Stimulated activated CD4-positive, alpha-beta T cell treated with anti-CD3 and anti-CD28 coated beads, Interleukin-4, amount 100 ng/mL, for 1 hour (primary cell): Measurements from ENCODE around the gene THSD1.
A peak's percentile ranks its signal among the peaks of the same experiment; 100 is the strongest.

Experiments
- DNase-seq: peaks from one replicate; pipeline ENCODE4 v3.0.0-alpha.2; 2020

THSD1 gene, protein sequence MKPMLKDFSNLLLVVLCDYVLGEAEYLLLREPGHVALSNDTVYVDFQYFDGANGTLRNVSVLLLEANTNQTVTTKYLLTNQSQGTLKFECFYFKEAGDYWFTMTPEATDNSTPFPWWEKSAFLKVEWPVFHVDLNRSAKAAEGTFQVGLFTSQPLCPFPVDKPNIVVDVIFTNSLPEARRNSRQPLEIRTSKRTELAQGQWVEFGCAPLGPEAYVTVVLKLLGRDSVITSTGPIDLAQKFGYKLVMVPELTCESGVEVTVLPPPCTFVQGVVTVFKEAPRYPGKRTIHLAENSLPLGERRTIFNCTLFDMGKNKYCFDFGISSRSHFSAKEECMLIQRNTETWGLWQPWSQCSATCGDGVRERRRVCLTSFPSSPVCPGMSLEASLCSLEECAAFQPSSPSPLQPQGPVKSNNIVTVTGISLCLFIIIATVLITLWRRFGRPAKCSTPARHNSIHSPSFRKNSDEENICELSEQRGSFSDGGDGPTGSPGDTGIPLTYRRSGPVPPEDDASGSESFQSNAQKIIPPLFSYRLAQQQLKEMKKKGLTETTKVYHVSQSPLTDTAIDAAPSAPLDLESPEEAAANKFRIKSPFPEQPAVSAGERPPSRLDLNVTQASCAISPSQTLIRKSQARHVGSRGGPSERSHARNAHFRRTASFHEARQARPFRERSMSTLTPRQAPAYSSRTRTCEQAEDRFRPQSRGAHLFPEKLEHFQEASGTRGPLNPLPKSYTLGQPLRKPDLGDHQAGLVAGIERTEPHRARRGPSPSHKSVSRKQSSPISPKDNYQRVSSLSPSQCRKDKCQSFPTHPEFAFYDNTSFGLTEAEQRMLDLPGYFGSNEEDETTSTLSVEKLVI

DNA sequence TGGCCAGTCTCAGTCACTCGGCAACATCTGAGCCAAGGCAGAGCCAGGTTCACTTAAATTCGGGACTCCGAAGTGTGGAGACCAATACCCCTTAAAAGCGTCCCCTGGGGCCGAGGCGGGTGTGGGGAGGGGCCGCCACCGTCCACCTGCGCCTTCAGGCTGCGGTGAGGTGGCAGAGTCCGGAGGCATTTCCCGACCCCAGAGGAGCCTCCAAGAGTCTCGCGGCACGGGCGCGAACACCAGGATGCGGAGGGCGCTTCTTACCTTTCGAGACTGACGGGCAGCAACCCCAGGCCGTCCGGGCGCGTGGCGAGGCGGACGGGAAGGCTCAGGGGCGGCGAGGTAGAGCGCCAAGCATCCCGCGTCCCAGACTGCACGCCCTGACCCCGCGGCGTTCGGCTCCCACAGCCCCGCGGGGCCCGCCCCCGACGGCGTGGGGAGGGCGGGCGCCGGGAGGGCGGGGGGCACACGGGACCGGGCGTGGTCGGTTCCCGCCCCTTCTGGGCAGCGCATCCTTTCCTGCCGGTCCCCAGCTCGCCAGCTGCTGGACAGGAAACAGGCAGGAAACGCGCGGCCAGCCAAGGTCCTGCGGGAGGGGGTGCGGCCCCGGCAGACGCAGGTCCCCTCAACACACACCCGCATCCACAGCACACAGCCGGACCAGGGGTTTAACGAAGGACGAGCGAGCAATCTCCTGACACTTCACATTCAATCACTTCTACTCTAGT, at the start of gene THSD1:
Gene THSD1 (minus strand): TSS at position 406 of the 728 bp plus-strand sequence. CDS start 3,572 bp downstream, outside the sequence.
- DNase-seq = peak; percentile 9

DNA sequence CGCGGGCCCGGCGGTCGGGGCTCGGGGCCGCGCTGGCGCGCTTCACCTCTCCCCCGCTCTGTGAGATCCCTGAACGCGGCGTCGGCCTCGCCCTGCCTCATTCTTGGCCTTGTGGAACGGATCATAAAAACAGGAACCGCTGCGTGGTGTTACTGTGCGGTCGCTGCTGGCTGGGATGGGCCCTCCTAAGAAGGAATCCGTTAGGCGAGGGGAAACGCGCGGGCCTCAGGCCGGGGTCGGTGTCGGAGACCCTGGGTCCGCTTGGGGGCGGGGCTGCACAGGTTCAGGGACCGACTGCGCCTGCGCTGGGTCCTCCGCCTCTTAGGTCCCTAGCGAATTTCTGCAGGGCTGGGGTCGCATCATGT, 49.7 kb upstream of the THSD1 start:
- peak; percentile 85 for DNase-seq

DNA sequence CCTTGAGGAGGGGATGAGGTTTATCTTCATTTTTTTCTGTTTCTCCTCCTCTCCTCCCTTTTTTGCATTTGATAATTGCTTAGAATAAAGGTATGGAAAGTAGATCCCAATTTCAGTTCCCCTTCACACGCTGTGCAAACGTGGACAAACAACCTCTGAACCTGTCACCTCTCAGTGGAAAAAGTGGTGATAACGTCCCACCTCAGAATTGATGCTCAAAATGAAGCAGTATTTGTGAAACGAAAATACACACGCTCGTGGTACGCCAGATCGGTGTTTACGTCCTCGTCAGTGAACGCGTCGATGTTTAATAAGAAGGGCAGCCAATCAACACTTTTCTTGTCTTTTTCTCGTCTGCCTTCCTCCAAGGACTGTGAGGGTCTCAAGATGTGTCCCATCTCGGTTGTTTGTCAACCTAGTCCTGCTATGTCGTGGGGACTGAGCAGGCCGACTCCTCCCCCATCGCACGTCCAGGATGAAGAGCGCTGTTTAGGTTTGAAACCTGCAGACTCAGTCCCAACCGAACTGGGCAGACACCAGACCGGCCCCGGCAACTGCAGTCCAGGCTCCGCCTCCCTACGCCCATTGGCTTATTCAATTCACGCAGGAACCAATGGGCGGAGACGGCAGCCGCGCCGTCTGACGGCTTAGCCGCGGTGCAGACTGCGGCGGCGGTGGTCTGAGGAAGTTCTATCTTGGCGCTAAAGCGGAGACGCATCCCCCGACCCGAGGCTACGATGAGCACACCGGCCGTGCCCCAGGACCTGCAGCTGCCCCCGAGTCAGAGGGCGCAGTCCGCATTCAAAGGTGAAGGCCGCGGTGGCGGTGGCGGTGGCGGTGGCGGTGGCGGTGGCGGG, 49.1 kb upstream of the THSD1 start, which contains the start of gene CKAP2:
Gene CKAP2 (plus strand): TSS at position 659 of the 857 bp plus-strand sequence. CDS start 79 bp downstream, at position 738.
- peak; percentile 93 for DNase-seq

DNA sequence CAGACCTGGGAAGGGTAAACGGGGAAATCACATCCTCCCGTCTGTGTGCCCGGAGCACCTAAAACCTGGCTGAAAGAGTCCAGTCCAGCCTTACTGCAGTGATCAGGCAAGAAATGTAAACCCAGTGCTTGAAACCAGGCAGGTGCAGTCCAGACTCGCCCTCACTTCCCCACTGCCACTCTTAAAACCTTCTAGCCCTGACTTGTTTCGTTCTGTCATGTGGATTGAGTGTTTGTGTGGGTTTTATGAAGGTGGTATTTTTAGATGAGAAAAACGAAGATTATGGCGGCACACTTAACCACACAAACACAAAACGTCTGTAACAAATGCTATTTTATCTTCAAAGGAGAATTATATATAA, 48.5 kb upstream of the THSD1 start:
- DNase-seq = no peak

DNA sequence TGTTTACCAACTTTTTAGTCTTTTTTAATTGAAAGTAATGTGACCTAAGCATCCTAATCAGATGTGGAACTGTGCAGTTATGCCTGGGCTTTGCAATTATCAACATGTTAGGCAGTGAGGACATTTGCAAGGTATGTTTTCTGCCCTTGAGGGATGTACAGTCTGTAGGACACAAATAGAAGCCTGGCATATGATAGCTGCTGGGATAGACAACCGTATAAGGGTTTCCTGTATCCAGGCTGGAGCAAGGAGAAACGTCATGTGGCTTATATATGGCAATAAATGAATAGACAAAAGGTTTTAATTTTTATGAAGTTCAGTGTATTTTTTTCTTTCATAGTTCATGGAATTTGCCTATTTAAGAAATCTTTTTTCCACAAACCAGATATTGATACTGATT, 46.5 kb upstream of the THSD1 start:
- no peak for DNase-seq

DNA sequence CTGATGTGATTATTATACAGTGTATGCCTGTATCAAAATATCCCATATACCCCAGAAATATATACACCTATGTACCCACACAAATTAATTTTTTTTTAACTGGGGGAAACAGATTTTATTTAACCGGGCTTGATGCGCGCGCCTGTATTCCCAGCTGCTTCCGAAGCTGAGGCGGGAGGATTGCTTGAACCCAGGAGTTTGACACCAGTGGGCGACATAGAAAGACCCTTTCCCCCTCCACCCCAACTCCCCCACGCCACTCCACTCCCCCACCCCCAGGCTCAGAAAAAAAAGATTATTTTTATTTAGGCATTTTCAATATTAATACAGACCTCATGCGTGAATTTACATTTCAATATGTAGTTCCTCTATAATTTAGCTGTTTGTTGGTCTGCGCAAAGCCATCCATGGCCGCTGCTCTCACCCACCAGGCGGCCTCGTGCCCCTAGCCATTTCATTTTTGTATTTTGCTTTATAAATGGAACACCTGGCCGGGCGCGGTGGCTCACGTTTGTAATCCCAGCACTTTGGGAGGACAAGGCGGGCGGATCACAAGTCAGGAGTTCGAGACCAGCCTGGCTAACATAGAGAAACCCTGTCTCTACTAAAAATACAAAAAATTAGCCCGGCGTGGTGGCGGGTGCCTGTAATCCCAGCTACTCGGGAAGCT, 45.3 kb upstream of the THSD1 start:
- DNase-seq = no peak

DNA sequence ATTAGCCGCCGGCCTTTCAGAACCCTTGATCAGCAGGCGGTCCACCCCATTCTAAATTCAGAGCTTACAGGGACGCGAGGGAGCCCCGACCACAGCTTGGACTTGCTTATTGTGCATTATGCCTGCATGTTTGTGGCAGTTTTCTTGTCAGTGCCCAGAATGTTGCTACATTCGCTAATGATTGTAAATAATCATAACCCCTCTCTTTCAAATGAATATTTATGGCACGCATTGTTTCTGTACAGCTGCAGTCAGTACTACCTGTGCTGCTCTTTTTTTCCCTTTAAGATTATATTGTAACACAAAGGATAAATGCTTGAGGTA, 44.8 kb upstream of the THSD1 start:
- no peak for DNase-seq

DNA sequence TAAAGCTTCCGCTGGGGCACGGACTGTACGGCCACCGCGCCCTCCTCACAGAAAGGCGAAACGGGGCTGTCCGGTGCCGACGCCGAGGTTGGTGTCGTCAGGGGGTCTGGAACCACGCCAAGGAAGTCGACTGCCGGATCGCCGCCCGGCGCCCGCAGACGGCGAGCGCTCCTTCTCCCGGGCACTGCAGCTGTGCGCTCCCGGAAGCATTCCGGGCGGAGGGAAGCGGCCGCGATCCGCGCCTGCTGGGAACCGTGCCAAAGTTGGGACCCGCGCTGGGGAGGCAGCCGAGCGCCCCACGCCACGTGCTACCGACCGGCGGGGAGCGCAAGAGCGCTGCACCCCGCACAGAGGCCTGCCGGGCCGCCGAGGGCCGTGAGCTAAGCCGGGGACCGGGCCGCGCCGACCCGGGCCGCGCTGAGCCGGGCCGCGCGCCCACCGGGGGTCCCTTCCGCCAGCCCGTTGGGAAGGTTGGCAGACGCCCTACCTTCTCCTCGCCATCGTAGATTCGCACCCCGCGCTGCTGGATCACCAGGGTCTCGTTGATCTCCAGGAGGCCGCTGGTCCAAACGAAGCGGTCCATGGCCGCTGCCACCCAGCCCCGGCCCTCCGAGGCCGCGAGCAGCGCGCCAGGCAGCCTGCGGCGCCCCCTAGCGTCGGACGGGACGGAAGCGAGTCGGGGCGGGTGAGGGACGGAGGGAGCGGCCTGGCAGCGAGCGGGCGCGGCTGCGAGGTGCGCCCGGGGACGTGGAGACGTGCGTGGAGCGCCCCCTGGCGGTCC, 44.2 kb upstream of the THSD1 start, which contains the start of gene VPS36:
Gene VPS36 (minus strand): TSS at position 623 of the 781 bp plus-strand sequence. CDS start 40 bp downstream, at position 583.
- DNase-seq = peak; percentile 97

DNA sequence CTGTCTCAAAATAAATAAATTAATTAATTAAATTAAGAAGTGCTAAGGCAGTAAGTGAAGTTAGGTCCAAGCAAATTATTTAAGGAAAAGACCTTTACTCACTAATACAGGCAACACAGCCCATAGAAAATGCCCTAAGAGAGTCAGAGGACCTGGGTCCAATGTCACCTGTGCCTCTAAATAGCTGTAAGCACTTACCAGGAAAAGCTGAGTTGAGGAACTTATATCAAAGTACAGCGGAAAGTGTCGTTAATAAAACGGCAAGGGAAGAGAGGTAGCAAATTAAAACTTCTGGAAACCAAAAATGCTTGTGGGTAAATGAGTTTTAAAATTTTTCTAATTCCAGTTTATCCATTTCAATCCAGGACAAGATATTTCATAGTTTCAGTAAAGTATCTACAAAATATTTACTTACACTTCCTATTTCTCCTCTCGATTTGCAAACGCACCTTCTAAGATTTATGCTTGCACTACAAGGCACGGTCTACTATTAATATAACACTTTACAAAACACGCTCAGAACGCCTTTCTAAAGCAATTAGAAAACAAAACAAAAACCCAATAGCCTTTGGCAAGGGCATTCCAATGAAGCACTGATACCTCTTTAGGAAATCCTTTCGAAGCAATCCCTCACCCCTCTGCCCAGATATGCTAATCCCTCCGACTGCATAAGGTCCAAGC, 43.5 kb upstream of the THSD1 start:
- no peak for DNase-seq

DNA sequence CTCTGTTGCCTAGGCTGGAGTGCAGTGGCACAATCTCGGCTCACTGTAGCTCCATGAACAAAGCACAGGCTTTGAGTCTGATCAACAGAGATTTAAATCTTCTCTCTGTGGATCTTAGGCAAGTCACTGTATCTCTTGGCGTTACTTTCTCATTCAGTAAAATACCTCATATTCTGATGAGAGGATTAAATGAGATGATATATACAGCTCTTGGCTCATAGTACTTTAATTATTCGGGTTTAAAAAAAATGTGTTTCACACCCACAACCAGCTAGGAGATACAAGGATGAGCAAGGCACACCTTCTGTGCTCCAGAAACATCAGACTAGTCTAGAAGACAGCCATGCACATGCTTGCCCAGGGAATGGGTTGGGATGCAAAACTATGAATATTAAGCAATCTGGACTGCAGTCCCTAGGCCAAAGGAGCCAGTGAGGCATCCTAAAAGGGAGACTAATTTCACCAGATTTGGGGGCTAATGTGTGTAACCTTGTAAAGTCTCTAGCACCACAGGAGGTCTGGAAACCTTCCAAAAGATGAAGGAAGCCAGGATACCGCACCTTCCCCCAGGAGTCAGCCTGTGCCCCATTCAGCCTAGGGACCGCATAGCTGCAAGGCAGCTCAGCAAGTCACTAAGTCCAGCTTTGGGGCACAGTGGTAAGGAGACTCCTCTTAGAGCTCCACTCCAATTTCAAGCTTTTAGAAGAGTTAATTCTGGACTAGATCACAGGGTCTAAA, 42.0 kb upstream of the THSD1 start:
- no peak for DNase-seq

DNA sequence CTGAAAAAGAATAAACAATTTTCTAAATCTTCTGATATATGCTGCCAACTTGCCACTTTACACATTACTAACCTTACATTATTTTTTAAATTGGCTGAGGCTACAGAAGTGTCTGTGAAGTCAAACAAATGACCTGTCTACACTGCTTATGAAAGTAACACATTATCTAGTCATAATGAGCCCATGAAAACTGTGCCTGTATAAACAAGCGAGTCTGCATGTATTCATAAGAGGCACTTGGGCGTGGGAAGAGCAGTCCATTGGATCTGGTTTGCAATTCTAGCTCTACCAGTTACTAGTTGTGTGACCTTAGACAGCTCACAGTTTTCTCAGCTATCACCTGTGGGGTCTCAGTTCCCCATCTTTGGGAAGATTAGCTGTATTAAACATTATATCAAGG, 41.4 kb upstream of the THSD1 start:
- no peak for DNase-seq

DNA sequence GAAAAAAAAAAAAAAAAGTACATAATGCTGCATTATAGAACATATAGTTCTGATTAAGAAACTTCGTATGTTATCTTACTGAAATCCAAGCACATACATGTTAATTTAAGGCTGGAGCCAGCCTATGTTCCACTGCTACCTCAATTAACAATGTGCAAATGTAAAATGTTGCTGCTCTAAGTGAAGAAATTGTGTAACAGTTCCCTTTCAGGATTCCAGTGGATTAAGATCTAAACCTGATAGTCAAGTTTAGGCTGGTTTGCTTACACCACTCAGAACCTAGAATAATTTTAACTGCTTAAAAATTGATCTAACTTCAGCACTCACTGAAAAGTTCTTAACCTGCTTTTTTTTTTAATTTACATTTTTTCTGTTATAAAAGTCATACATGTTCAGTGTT, 40.3 kb upstream of the THSD1 start:
- DNase-seq = no peak

DNA sequence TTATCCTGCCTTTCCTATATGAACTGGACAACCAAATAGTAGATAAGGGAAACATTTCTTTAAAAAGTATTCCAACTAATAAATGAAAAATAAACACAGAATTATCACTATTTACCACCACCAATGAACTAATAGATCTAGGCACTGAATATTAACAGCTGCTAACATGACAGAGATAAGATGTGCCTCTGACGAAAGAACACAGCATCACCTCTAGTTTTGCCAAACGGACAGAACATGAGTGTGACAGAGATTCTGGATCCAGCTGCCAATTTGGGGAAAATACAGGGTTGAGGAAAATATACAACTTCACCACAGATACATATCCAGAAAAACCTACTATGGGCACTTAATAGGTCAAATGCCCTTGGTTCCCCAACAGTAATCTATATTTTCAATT, 26.5 kb upstream of the THSD1 start:
- DNase-seq = no peak

DNA sequence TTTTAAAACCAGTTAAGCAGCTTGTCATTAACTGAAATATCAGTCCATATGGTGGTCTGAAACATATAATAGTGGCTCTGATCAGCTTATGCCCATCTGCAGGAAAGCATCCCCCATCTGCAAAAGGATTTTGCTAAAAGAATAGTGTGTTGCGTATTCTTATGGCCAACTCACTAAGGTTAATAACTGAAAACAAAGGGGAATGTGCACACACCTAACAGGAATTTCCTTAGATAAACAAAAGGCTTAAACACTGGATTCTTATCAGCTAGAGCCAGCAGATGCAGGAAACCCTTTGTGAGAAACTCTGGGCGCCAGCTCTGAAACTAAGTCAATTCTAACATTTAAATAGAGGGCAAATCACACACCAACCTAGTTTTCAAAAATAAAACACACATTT, 22.3 kb upstream of the THSD1 start:
- no peak for DNase-seq

DNA sequence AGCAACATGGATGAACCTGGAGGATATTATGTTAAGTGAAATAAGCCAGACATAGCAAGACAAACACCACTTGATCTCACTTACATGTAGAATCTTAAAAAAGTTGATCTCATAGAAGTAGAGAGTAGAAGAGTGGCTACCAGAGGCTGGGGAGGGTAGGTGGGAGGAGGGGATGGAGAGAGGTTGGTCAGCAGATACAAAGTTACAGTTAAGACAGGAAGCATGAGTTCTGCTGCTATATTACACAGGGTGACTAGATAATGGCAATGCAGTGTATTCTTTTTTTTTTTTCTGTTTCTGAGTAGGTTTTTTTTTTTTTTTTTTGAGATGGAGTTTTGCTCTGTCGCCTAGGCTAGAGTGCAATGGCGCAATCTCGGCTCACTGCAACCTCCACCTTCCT, 15.2 kb upstream of the THSD1 start:
- DNase-seq = no peak

DNA sequence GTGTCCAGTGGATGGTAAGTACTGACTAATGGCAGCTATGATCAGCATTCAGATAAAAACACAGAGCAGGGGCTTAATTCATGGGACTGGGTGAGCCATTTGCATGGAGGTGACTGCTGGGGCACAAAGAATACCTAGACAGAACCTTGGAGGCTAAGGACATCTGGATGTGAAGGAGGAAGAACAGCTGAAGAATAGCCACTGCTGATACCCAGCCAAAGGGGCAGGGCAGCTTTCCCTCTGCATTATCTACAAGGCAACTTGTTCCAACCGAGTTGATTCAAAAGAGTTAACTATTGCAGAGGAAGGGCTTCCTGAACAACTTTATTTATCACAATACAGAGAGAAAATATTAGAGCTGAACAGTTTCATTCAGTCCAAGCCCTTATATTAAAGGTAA, 13.1 kb upstream of the THSD1 start:
- DNase-seq = no peak

DNA sequence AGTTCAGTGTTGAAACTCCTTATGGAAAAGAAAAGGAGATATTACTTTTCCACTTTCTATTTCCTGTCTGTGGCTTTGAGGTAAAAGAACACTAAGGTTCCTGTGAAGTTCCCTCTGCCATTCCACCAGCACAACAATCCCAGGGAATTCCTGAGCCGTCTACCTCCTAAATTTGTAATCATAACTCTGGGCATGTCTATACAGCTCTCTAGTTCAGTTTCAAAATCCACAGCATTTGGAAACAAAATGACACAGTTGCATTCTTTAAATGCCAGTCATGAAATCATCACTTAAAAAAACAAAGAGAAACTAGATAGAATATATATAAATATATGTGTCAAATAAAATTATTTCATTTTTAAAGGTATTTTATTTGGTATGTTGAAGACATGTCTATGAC, 9.0 kb upstream of the THSD1 start:
- no peak for DNase-seq

DNA sequence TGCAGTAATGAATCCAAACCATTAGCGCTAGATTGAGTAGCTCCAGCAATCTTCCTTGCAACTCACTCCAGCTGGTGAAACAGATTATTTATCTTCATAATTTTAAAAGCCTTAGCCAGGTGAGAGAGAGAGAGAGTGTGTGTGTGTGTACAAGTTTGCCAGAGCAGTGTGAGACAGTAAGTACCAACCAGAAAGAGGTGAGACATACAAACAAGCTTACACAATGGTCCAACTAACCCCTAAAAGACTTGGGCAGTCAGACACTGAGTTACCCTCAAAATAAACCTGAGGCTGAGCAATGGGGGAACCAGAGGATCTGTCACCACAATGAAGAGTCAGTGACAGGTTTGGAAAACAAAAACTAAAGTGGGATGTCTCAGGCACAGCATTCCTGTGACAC, 8.1 kb upstream of the THSD1 start:
- no peak for DNase-seq

DNA sequence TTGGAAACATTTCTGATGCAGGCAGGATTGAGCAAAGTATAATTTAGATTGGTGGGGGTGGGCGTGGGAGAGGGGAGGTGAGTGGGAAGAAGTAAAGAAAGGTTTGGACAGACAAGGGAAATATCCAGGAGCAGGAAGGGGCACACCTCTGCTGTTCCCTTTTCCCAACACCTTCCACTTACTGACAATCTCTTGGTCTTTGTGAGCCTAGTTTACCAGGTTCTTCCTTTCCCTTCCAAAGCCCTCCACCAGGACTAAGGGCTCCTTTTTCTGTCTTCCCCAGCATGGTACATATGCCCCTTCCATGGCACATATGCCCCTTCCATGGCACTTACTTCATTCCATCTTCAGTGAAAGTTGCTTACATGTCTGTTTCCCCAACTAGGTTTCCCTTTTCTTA, 6.2 kb upstream of the THSD1 start:
- DNase-seq = no peak

DNA sequence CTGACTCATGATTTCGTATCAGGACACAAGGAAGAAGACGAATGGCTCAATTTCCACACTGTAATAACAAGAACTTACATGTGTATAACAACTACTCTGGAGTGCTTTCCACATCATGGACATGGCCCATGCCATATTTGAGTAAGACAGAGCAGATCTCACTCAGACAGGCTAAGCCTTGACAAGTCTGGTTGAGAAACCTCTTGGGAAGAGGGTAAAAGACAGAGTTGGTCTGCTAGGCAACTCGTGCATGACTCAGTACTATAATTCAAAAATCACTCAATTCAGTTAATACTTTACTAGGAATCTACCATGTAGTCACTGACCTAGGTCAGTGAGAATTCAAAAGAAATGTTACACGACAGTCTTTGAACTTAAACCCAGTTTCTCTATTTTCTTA, 5.7 kb upstream of the THSD1 start:
- DNase-seq = no peak
